ENCODE results near the gene RPP38.

GRCh38 chr10:15137636-15138035 is 40.5 kb downstream of the RPP38 start:
- no peak for TF ChIP-seq POLR2A (IDR thresholded peaks at IDR 0.05; ENCODE audit: borderline replicate concordance, extremely low read depth, insufficient read depth, insufficient read length)
- TF ChIP-seq CTCF (IDR thresholded peaks at IDR 0.05 in 2 of 3, conservative IDR thresholded peaks at IDR 0.05 in 1 of 3; ENCODE audit: borderline replicate concordance in 1 of 3, insufficient read depth in 1 of 3, low read depth in 2 of 3, low read length in 2 of 3), result no peak
